BE2C (cell line): ENCODE measurements around the gene GALNT16.

ENCODE experiments used
- DNase-seq: peaks from one replicate; pipeline ENCODE4 v3.0.0-alpha.2; 2020
- H3K27me3 ChIP-seq: fragments of 250-450 bp; sonication (Bioruptor Pico); 2 replicates; pipeline ENCODE4 v1.5.1; 2020; ENCODE audit warnings: mild to moderate bottlenecking
- H3K36me3 ChIP-seq: fragments of 250-450 bp; sonication (Bioruptor Pico); 2 replicates; pipeline ENCODE4 v1.5.1; 2020; ENCODE audit warnings: mild to moderate bottlenecking
- H3K4me1 ChIP-seq: fragments of 250-450 bp; sonication (Bioruptor Pico); 2 replicates; pipeline ENCODE4 v1.5.1; 2020
- H3K4me3 ChIP-seq: 2 replicates; pipeline ENCODE4 v1.5.1; 2011; ENCODE audit warnings: low read depth, low read length
- H3K9me3 ChIP-seq: fragments of 250-450 bp; sonication (Bioruptor Pico); 2 replicates; pipeline ENCODE4 v1.5.1; 2020
- CTCF ChIP-seq: IDR thresholded peaks from 2 replicates; pipeline ENCODE4 v1.5.1; 2012; ENCODE audit warnings: mild to moderate bottlenecking, low read depth, low read length

The GALNT16 gene

DNA sequence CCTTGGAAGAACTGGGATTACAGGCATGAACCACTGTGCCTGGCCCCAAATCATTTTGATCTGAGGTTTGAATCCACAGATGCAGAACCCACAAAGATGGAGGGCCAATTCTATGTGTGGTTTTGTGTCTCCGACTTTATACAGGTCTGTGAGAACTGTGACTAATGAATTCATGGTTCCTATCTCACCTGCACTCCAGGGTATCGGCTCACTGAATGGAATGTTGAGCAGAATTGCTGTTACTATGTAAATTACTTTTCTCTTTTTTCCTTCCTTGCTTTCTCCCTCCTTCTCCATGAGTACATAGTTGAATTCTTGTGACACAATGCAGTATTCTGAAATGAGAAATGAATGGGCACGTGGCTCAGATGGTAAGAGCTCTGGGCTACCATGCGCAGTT lies 21.1 kb upstream of the GALNT16 start:
- no peaks in the 10 kb centered on the region for H3K9me3 ChIP-seq
- DNase-seq = no peak
- TF ChIP-seq CTCF = no peak
- peaks cover 29% of the 10 kb centered on the region for H3K36me3 ChIP-seq
- H3K27me3 ChIP-seq = no peaks in the 10 kb centered on the region
- no peak overlapping the region for H3K4me3 ChIP-seq
- peaks cover 3% of the 10 kb centered on the region for H3K4me1 ChIP-seq

DNA sequence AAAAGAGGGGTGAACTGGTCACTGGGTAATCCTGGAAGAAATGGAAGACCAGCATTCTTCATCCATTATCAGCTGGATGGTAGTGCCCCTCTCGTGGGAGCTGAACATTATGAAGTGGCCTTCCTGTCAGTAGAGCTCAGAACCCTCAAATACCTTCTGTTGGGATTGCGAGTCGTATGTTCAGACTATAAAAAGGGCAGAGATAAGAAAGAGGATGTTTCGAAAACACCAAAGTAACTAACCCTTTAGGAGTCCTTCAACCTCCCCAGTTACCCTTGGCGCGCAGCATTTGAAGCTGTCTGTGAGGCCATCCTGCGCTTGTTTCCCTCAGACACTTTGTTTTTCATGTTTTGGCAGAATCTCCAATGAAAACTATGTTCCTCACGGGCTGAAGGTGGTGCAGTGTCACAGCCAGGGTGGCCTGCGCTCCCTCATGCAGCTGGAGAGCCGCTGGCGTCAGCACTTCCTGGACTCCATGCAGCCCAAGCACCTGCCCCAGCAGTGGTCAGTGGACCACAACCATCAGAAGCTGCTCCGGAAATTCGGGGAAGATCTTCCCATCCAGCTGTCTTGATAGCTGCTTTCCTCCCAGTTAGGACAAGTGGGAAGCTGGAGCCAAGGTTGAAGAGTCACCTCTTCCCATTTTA lies 19.3 kb upstream of the GALNT16 start:
- Histone ChIP-seq H3K27me3 (no peaks in the 10 kb centered on the region), H3K36me3 (peaks cover 18% of the 10 kb centered on the region)
- TF ChIP-seq CTCF = no peak

DNA sequence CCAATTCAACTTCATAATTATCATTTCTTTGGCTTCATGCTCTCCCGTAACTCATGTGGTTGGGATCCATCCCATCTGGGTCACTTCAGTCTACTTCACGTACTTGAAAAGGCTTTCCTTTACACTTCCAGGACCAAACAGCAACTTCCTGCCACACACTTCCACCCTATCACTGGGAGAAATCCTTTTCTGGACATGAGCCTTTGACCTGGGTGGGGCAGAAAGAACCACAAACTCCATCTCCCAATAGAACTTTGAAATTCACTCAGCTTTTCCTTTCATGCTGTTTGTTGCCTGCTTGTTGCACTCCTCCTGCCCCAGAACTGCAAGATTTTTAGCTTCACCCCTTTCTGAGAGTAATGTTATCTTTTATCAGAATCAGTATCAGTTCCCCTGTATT lies 18.4 kb upstream of the GALNT16 start:
- Histone ChIP-seq H3K4me1 (peaks cover 3% of the 10 kb centered on the region), H3K4me3 (no peak overlapping the region)
- TF ChIP-seq CTCF = no peak

More for the DNA sequence above, 19.3 kb upstream of the GALNT16 start:
- Histone ChIP-seq H3K4me3 (no peak overlapping the region), H3K9me3 (no peaks in the 10 kb centered on the region), H3K4me1 (peaks cover 3% of the 10 kb centered on the region)
- no peak for DNase-seq

GRCh38 chr14:69242311-69243224 lies 17.4 kb upstream of the GALNT16 start:
- H3K4me1 ChIP-seq = peaks cover 3% of the 10 kb centered on the region
- TF ChIP-seq CTCF = peak; percentile 75
- peaks cover 15% of the 10 kb centered on the region for H3K36me3 ChIP-seq
- H3K4me3 ChIP-seq = no peak overlapping the region
- no peaks in the 10 kb centered on the region for H3K27me3 ChIP-seq
- no peaks in the 10 kb centered on the region for H3K9me3 ChIP-seq
- peak; percentile 64 for DNase-seq

More for the DNA sequence above, 18.4 kb upstream of the GALNT16 start:
- H3K36me3 ChIP-seq = peaks cover 18% of the 10 kb centered on the region
- DNase-seq = no peak
- no peaks in the 10 kb centered on the region for H3K9me3 ChIP-seq
- H3K27me3 ChIP-seq = no peaks in the 10 kb centered on the region

- Histone ChIP-seq H3K27me3 (no peaks in the 10 kb centered on the region), H3K4me3 (no peak overlapping the region), H3K36me3 (peaks cover 3% of the 10 kb centered on the region), H3K4me1 (peaks cover 3% of the 10 kb centered on the region), H3K9me3 (no peaks in the 10 kb centered on the region)
- TF ChIP-seq CTCF = no peak
- no peak for DNase-seq
Observed at GRCh38 chr14:69244946-69245345, 15.0 kb upstream of the GALNT16 start.

- Histone ChIP-seq H3K27me3 (no peaks in the 10 kb centered on the region), H3K4me3 (no peak overlapping the region), H3K36me3 (no peaks in the 10 kb centered on the region; the same call in 1 of the 2 replicates), H3K4me1 (peaks cover 3% of the 10 kb centered on the region), H3K9me3 (no peaks in the 10 kb centered on the region)
- no peak for TF ChIP-seq CTCF
- DNase-seq = no peak
Observed at GRCh38 chr14:69246331-69246730, 13.6 kb upstream of the GALNT16 start.
